Neural cell (in vitro differentiated cells): ENCODE results near the gene BARD1.

Experiments
- CTCF ChIP-seq: fragments of 450-650 bp; IDR thresholded peaks from 2 replicates; pipeline ENCODE4 v1.5.1; 2014; ENCODE audit warnings: antibody characterized with exemption, mild to moderate bottlenecking, moderate library complexity; ENCODE audit not compliant: poor library complexity, severe bottlenecking
- EP300 ChIP-seq: fragments of 450-650 bp; conservative IDR thresholded peaks from 2 replicates; pipeline ENCODE4 v1.6.1; 2014; ENCODE audit warnings: antibody characterized with exemption, mild to moderate bottlenecking, moderate library complexity; ENCODE audit not compliant: poor library complexity, severe bottlenecking
- POLR2AphosphoS5 ChIP-seq: IDR thresholded peaks from 2 replicates; pipeline ENCODE4 v1.6.1; 2012
- RAD21 ChIP-seq: fragments of 450-650 bp; conservative IDR thresholded peaks from 2 replicates; pipeline ENCODE4 v1.6.1; 2014; ENCODE audit warnings: antibody characterized with exemption, mild to moderate bottlenecking, moderate library complexity
- REST ChIP-seq: IDR thresholded peaks from 2 replicates; pipeline ENCODE4 v1.6.1; 2012; ENCODE audit warnings: borderline replicate concordance

- TF ChIP-seq CTCF (no peak), RAD21 (no peak), POLR2AphosphoS5 (no peak), REST (no peak), EP300 (no peak)
Measured at GRCh38 chr2:214737188-214737587, 72.3 kb downstream of the BARD1 start.
